Thymus (tissue), 11 donors: ENCODE measurements around the gene WDR93. TPM values are rescaled to one million over a fixed set of nuclear protein-coding genes. Genes with fewer than 3 reads are reported as not detected.

Source experiments
- DNase-seq, 9 donors: peaks; one replicate each; pipeline ENCODE4 v3.0.0-alpha.2; 2013; ENCODE audit warnings: low spot score in 9 of 9, low read depth in 6 of 9, missing footprints in 1 of 9
- H3K27ac ChIP-seq, 2 donors: one replicate each; pipeline ENCODE4 v1.5.1; 2013; ENCODE audit warnings: control low read depth in 1 of 2, low read depth in 1 of 2, low read length in 1 of 2, mild to moderate bottlenecking in 1 of 2, moderate library complexity in 1 of 2
- H3K27me3 ChIP-seq, 2 donors: one replicate each; pipeline ENCODE4 v1.5.1; 2013; ENCODE audit warnings: low read length in 1 of 2; ENCODE audit not compliant: control insufficient read depth in 2 of 2, insufficient read depth in 1 of 2
- H3K36me3 ChIP-seq, 2 donors: one replicate each; pipeline ENCODE4 v1.5.1; 2013; ENCODE audit warnings: low read length in 1 of 2, mild to moderate bottlenecking in 1 of 2, moderate library complexity in 1 of 2; ENCODE audit not compliant: control insufficient read depth in 2 of 2, insufficient read depth in 2 of 2
- H3K4me1 ChIP-seq, 2 donors: one replicate each; pipeline ENCODE4 v1.5.1; 2013; ENCODE audit warnings: low read length in 2 of 2; ENCODE audit not compliant: control insufficient read depth in 2 of 2, insufficient read depth in 2 of 2
- H3K4me3 ChIP-seq, 2 donors: one replicate each; pipeline ENCODE4 v1.5.1; 2013; ENCODE audit warnings: low read length in 2 of 2, control low read depth in 1 of 2, mild to moderate bottlenecking in 1 of 2
- H3K9me3 ChIP-seq, 2 donors: one replicate each; pipeline ENCODE4 v1.5.1; 2013; ENCODE audit warnings: low read length in 1 of 2, mild to moderate bottlenecking in 1 of 2; ENCODE audit not compliant: control insufficient read depth in 2 of 2, insufficient read depth in 1 of 2
- WGBS: extraction: QIAGEN DNeasy Blood & Tissue Kit; methylation state at CpG from one replicate; pipeline ENCODE4 v1.1.7; 2013; 5-methylcytosine and 5-hydroxymethylcytosine counted together
- polyA plus RNA-seq: library from polyadenylated mRNA; stranded (reverse); fragments of 200-250 nt; gene quantifications from one replicate; pipeline ENCODE4 v1.2.3, GENCODE V29; 2013
- total RNA-seq: library from RNA; stranded (reverse); fragments of 120-200 nt; gene quantifications from one replicate; pipeline ENCODE4 v1.2.4, GENCODE V29; 2013
- donor health status: healthy.

WDR93 gene
- total and polyA plus RNA-seq, 2 donors, result 0.09 to 0.32 TPM

DNA sequence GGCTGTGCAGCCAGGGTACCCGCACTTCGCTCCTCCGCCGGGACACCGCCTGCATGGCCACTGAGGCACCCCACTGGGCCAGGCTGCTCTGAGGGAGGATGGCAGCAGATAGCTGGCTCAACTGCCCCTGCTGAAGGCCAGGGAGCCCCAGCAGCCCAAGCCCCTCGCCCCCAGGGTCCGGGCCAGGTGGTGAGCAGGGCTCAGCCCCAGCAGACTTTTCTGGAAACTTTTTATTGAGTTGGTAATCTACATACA is 23.0 kb upstream of the WDR93 start:
- H3K27me3 ChIP-seq, result peaks cover 23 to 45% of the 10 kb centered on the region in 2 donors
- H3K4me1 ChIP-seq, result peaks cover 0 to 7% of the 10 kb centered on the region in 2 donors
- DNase-seq, result no peak
- no peak overlapping the region for H3K27ac ChIP-seq
- WGBS, result 95% methylated on average over 7 of the region's 7 CpGs
- H3K4me3 ChIP-seq, result no peak overlapping the region
- H3K9me3 ChIP-seq, result no peaks in the 10 kb centered on the region
- no peaks in the 10 kb centered on the region for H3K36me3 ChIP-seq

- H3K4me1 ChIP-seq, result peaks cover 0 to 4% of the 10 kb centered on the region in 2 donors
- no peak overlapping the region for H3K4me3 ChIP-seq
- WGBS, result 98% methylated on average over 3 of the region's 3 CpGs
- peaks cover 23 to 39% of the 10 kb centered on the region in 2 donors for H3K27me3 ChIP-seq
- H3K36me3 ChIP-seq, result no peaks in the 10 kb centered on the region
- DNase-seq, result no peak
- H3K9me3 ChIP-seq, result no peaks in the 10 kb centered on the region
- H3K27ac ChIP-seq, result no peak overlapping the region
Observed at GRCh38 chr15:89668171-89668570, 22.4 kb upstream of the WDR93 start.

DNA sequence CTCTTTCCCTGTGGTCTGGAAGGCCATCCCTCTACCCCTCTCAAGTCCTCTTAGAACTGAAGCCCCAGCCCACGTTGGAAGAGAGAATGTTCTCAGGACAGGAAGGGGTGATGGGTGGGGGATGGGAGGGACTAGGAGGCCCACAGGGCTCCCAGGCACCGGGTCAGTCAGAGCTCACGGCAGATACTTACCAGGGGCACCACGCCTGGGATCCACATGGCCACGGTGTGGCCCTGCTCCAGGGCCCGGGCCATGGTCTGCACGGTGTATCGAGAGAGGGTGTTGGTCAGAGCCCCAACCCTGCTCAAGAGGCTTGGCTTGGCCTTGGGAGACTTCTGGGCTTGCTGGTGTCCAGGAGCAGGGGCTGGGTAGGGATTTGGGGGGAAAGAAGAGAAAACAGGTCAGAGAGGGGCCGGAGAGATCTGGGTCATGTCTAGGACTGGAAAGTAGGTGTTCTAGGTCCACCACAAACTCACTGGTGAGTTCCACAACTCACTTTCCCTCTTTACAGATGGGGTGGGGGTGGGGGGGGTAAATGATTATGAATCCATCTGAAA is 21.2 kb upstream of the WDR93 start:
- H3K4me3 ChIP-seq, result no peak overlapping the region
- DNase-seq, result no peak
- no peaks in the 10 kb centered on the region for H3K9me3 ChIP-seq
- peaks cover 22 to 36% of the 10 kb centered on the region in 2 donors for H3K27me3 ChIP-seq
- peaks cover 0 to 4% of the 10 kb centered on the region in 2 donors for H3K4me1 ChIP-seq
- no peak overlapping the region for H3K27ac ChIP-seq
- 83% methylated on average over 9 of the region's 9 CpGs for WGBS
- no peaks in the 10 kb centered on the region for H3K36me3 ChIP-seq

DNA sequence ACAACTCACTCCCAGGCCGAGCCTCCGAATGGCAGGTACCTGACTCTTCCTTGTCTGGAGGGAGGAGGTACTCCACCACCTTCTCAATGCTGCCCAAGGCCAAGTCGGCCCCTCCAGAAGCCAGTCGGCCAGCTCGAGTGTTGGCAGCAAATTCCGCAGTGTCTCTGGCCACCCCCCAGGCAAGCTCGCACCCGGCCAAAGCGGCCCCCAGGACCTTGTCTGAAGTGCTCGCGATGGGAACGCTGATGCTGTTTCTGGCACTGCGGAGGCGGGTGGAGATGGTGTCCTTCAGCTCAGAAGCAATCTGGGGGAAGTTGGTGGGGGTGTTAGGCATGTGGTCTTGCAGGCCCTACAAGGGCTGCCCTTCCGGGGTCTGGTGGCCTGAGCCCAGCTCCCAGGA is 20.7 kb upstream of the WDR93 start:
- WGBS, result 98% methylated on average over 15 of the region's 15 CpGs
- no peaks in the 10 kb centered on the region for H3K36me3 ChIP-seq
- peaks cover 17 to 30% of the 10 kb centered on the region in 2 donors for H3K27me3 ChIP-seq
- H3K9me3 ChIP-seq, result no peaks in the 10 kb centered on the region
- no peak for DNase-seq
- H3K27ac ChIP-seq, result no peak overlapping the region
- H3K4me3 ChIP-seq, result no peak overlapping the region
- H3K4me1 ChIP-seq, result peaks cover 0 to 4% of the 10 kb centered on the region in 2 donors

DNA sequence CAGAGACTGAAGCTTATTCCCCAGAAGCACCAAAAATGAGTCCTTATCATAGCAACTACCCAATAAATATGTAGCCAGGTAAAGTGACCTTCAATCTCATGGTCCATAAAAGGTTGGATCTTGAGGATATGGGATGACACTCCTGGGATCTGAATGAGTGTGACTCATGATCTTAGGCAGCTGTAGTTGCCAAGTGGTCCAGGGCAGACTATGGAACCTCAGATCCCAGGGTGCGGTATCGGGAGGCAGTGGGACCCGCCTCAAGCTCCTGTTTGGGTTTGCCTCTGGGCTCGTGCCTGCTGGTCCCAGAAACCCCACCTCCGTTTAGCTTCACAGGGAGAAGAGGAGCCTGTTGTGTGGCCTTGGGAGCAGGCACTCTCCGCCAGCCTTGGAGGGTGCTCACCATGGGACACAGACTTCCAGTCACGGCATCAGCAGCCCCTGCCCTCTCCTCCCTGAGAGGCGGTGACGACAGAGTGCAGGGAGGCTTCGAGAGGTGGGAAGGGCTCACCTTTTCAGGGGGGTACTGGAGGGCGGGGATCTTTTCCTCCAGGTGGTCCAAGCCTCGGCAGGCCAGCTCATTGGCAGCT is 19.5 kb upstream of the WDR93 start:
- WGBS, result 95% methylated on average over 12 of the region's 12 CpGs
- peaks cover 6 to 20% of the 10 kb centered on the region in 2 donors for H3K27me3 ChIP-seq

DNA sequence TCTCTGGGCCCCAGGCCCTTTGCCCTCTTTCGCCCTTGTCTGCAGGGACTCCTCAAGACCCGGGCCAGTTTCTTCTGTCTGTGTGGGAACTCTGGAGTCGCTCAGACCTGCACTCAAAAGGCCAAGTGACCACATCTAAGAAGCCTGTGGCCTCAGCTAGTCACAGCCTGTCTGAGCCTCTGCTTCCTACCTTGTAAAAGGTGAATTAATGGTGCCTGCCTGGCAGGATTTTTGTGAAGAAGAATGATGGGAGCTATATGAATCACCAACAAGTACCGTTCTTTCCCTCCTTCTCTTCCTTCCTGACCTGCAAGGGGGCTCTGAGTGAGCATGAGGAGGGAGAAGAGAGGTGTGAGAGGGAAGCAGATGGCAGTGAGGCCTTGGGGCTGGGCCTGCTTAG is 18.9 kb upstream of the WDR93 start:
- Histone ChIP-seq H3K36me3 (no peaks in the 10 kb centered on the region), H3K4me1 (no peaks in the 10 kb centered on the region), H3K27ac (no peak overlapping the region), H3K27me3 (peaks cover 0 to 14% of the 10 kb centered on the region in 2 donors), H3K4me3 (no peak overlapping the region), H3K9me3 (no peaks in the 10 kb centered on the region)
- DNase-seq, result no peak
- WGBS, result 63% methylated on average over 4 of the region's 4 CpGs

More for the DNA sequence above, 19.5 kb upstream of the WDR93 start:
- Histone ChIP-seq H3K27ac (no peak overlapping the region), H3K9me3 (no peaks in the 10 kb centered on the region), H3K4me3 (no peak overlapping the region), H3K4me1 (peaks cover 0 to under 1% of the 10 kb centered on the region in 2 donors), H3K36me3 (no peaks in the 10 kb centered on the region)
- no peak for DNase-seq

DNA sequence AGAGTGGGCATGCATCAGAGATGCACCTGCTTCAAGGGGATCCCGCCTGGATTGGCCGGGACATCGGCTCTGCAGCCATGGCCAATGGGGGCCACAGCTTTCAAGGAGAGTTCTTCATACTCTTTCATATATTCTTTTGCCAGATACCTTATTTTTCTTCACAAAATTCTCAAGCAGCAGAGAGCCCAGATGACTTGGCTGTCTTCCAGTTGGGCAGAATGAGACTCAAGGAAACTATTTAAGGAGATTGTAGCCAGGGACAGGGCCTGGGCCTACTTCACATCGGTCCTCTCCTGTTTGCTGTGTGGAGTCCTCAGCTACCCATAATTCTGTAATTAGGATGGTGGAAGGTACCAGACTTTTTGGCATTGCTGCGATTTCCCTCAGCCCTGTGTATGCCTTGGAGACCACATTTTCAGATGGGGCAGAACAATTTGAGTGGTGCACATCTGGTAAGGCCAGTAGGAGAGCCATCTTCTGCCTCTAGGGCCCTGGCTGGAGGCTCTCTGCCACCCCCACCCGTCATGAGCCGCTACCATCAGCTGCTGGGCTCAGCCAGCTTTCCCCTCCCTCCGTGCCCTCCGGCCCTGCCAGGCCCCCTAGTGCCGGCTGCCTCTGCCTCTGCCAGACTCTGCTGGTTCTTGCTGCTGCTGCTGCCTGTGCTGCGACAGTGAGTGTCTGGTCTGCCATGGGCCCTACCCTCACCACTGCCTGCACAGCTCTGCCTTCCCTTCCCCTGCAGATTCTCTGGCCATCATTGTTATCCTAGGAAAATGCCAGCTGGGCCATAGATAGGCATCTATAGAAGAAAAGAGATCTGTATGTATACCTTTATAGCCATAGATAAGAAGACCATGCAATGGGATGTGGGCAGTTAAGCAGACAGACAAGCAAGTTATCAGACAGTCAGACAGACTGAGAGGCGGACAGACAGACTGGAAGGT is 18.1 kb upstream of the WDR93 start:
- no peaks in the 10 kb centered on the region for H3K9me3 ChIP-seq
- H3K27ac ChIP-seq, result no peak overlapping the region
- no peak overlapping the region for H3K4me3 ChIP-seq
- DNase-seq, result no peak
- no peaks in the 10 kb centered on the region for H3K4me1 ChIP-seq
- H3K27me3 ChIP-seq, result peaks cover 0 to 6% of the 10 kb centered on the region in 2 donors
- H3K36me3 ChIP-seq, result no peaks in the 10 kb centered on the region
- 97% methylated on average over 12 of the region's 12 CpGs for WGBS

- H3K27ac ChIP-seq, result no peak overlapping the region
- DNase-seq, result peak in 3 of 9 donors; percentile 18 to 33 (median 21)
- no peaks in the 10 kb centered on the region for H3K4me1 ChIP-seq
- no peaks in the 10 kb centered on the region for H3K9me3 ChIP-seq
- no peak overlapping the region for H3K4me3 ChIP-seq
- H3K36me3 ChIP-seq, result no peaks in the 10 kb centered on the region
- WGBS, result 78% methylated on average over 12 of the region's 12 CpGs
- H3K27me3 ChIP-seq, result peaks cover 0 to 2% of the 10 kb centered on the region in 2 donors
Observed at GRCh38 chr15:89673165-89673512, 17.5 kb upstream of the WDR93 start.

- no peaks in the 10 kb centered on the region for H3K27me3 ChIP-seq
- H3K9me3 ChIP-seq, result no peaks in the 10 kb centered on the region
- H3K4me1 ChIP-seq, result no peaks in the 10 kb centered on the region
- no peak overlapping the region for H3K27ac ChIP-seq
- no peak overlapping the region for H3K4me3 ChIP-seq
- 89% methylated on average over 4 of the region's 4 CpGs for WGBS
- H3K36me3 ChIP-seq, result no peaks in the 10 kb centered on the region
- no peak for DNase-seq
Observed at GRCh38 chr15:89674526-89674925, 16.1 kb upstream of the WDR93 start.
